Measurements from ENCODE around the gene ERVFRD-1. TPM values are rescaled to one million over a fixed set of nuclear protein-coding genes. Genes with fewer than 3 reads are reported as not detected.

ERVFRD-1 gene
- total RNA-seq, 1 donor, result not detected

DNA sequence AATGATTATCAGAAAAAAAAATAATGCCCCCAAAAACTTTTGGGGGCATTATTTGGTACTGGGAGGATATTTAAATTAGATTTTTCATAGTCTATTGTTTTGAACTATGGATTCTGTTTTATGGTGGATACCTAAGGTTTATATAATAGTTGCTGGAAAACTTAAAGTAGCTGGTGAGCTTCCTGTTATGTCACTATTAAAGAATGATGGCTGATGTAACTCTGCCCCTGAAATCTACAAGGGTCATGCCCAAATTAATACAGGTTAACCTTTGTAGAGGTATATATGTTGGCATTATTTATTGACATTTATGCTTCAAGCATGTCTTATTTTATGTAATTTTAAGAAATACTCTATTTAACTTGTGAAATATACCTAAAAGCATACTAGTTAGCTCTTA lies 25.3 kb upstream of the ERVFRD-1 start:
- Histone ChIP-seq H3K4me1 (ENCODE audit: insufficient read depth, low read length) (peaks cover 5% of the 10 kb centered on the region), H4K20me1 (ENCODE audit: insufficient read depth, low read length) (peaks cover 7% of the 10 kb centered on the region), H2AFZ (ENCODE audit: low read length) (no peak overlapping the region), H3K9me3 (ENCODE audit: low read depth, low read length) (no peaks in the 10 kb centered on the region), H3K27ac (ENCODE audit: low read depth, low read length) (no peak overlapping the region), H3K4me3 (ENCODE audit: insufficient read depth, low read length) (no peak overlapping the region), H3K27me3 (ENCODE audit: insufficient read depth, low read length) (no peaks in the 10 kb centered on the region), H3K36me3 (ENCODE audit: insufficient read depth, low read length) (peaks cover 14% of the 10 kb centered on the region), H3K4me2 (ENCODE audit: insufficient read depth, low read length) (no peak overlapping the region), H3K79me2 (ENCODE audit: insufficient read depth, low read length) (peaks cover 8% of the 10 kb centered on the region)
- DNase-seq (ENCODE audit: insufficient read length, low spot score, missing footprints), result no peak
- TF ChIP-seq CTCF (IDR thresholded peaks at IDR 0.05; ENCODE audit: extremely low read depth, low read depth, low read length), result no peak

DNA sequence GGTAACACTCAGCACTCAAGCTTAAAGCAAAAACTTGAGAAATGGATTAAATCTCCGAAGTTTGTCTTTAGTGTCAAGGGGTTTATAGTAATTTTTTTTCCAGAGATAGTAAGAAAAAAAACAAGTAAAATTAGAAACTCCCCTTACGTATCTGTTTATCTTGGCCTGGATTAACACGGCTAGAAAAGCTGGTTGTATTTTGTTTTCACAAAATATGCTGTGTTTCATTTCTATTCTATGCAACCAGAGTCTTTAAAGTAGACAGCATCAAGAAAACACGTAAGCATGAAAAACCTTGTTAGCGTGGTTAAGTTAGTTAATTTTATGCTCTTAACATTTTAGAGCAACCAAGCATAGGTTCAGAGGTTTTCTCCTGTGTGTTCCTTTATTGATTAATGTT lies 21.8 kb upstream of the ERVFRD-1 start:
- no peak for TF ChIP-seq CTCF (IDR thresholded peaks at IDR 0.05; ENCODE audit: extremely low read depth, low read depth, low read length)
- Histone ChIP-seq H3K4me2 (ENCODE audit: insufficient read depth, low read length) (no peak overlapping the region), H2AFZ (ENCODE audit: low read length) (no peak overlapping the region), H3K4me3 (ENCODE audit: insufficient read depth, low read length) (no peak overlapping the region), H3K27ac (ENCODE audit: low read depth, low read length) (no peak overlapping the region), H3K36me3 (ENCODE audit: insufficient read depth, low read length) (peaks cover 14% of the 10 kb centered on the region), H3K9me3 (ENCODE audit: low read depth, low read length) (no peaks in the 10 kb centered on the region), H4K20me1 (ENCODE audit: insufficient read depth, low read length) (peaks cover 28% of the 10 kb centered on the region), H3K4me1 (ENCODE audit: insufficient read depth, low read length) (peaks cover 5% of the 10 kb centered on the region), H3K79me2 (ENCODE audit: insufficient read depth, low read length) (peaks cover 33% of the 10 kb centered on the region), H3K27me3 (ENCODE audit: insufficient read depth, low read length) (no peaks in the 10 kb centered on the region)
- no peak for DNase-seq (ENCODE audit: insufficient read length, low spot score, missing footprints)

GRCh38 chr6:11132194-11132888 lies 20.8 kb upstream of the ERVFRD-1 start:
- no peak for DNase-seq (ENCODE audit: insufficient read length, low spot score, missing footprints)
- H3K79me2 ChIP-seq (ENCODE audit: insufficient read depth, low read length), result peaks cover 41% of the 10 kb centered on the region
- H3K36me3 ChIP-seq (ENCODE audit: insufficient read depth, low read length), result peaks cover 14% of the 10 kb centered on the region

More at GRCh38 chr6:11132194-11132888, 20.8 kb upstream of the ERVFRD-1 start:
- Histone ChIP-seq H3K9me3 (ENCODE audit: low read depth, low read length) (no peaks in the 10 kb centered on the region), H3K4me1 (ENCODE audit: insufficient read depth, low read length) (peaks cover 5% of the 10 kb centered on the region), H4K20me1 (ENCODE audit: insufficient read depth, low read length) (peaks cover 31% of the 10 kb centered on the region), H3K27me3 (ENCODE audit: insufficient read depth, low read length) (no peaks in the 10 kb centered on the region), H3K4me2 (ENCODE audit: insufficient read depth, low read length) (no peak overlapping the region), H2AFZ (ENCODE audit: low read length) (no peak overlapping the region), H3K4me3 (ENCODE audit: insufficient read depth, low read length) (no peak overlapping the region), H3K27ac (ENCODE audit: low read depth, low read length) (no peak overlapping the region)
- no peak for TF ChIP-seq CTCF (IDR thresholded peaks at IDR 0.05; ENCODE audit: extremely low read depth, low read depth, low read length)
